CD4-positive, alpha-beta T cell treated with Interleukin-1 beta for 1 hour (primary cell): ENCODE measurements around the gene SLC7A7.
"Not testable (repeated sequence)": the region's sequence is repeated elsewhere in the genome, so short reads cannot be mapped to it uniquely, and the experiment has no call there.

Experiments used
- DNase-seq, 2 donors: peaks; one replicate each; pipeline ENCODE4 v3.0.0-alpha.2; 2020 to 2022

Gene SLC7A7

DNA sequence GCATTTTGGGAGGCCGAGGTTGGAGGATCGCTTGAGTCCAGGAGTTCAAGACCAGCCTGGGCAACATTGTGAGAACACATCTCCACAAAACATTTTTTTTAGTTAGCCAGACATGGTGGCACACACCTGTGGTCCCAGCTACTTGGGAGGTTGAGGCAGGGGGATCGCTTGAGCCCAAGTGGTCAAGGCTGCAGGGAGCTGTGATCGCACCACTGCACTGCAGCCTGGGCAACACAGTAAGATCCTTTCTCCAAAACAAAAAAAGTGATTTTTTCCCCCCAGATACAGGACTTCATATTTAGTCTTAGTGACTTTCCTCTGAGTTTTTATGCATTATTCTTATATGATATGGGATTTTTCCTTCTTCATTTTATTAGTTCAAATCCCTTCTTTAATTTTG is 28.6 kb downstream of the SLC7A7 start:
- no peak for DNase-seq

DNA sequence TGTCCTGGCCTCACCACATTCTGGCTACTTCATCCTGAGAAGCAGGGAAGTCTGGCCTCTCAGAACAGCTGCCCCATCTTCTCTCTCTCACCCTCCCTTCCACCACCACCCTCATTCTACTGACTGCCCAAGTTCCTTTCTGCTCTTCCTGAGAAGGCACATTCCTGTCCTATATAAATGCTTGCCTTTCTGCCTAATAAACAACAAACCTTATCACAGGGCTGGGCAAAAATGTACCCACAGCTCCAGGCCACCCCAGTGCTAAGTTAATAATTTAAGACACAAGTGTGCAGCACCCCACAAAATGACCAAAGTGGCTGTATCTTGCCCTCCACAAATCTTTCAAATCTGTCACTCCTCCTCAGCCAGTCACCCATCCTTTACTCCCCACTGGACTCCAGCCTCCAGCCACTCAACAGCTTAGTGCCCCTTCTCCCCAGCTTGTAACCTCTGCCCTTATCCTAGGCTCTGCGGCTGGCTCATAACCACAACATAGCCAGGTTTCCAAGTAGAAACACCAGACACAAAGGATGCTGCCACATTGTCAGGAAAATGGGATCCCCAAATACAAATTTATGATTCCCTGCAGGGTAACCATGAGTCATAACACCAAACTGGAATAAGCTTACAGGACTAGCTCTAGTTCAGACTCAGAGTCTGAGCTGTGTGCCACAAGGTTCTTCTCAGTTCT is 33.8 kb downstream of the SLC7A7 start:
- DNase-seq = no peak

DNA sequence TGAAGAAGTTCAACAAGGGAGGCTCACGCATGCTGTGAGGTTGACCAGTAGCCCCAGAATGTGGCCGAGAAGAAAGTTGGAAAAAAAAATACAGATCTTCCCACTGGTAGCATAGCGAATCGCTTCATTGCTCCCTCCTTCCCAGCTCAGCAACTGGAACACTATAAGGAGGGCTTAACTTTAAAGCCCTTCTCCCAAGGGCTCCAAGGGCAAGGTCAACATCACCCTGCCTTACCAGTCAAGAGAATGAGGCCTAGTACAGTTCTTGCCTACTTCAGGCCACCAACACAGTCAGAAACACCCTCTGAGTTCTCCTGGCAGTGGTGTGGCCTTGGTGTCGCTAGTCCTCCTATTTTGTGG is 34.3 kb downstream of the SLC7A7 start:
- no peak for DNase-seq

DNA sequence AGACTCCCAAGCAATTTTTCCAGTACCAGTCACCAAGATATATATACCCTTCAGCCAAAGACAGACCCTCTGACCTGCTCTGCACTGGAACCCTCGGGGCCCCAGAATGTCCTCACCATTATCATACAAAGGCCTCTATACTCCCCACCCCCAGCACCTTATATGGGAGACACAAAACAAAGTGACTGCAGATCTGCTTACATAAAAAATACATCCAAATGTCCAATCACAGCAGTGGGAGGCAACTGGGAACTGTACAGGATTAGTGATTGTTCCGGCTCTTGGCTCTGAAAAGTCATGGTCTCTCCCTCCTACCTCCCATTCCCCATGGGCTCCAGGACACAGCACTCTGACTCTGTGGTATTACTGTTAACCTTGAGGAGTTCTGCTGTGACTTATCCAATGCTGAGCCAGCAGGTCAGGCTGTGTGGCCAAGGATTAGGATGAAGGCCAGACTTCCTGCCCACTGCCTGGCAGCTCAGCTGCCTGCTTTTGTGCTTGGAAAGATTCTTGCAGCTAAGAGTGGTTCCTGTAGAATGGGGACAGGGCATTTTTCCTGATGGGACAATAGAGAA is 35.0 kb downstream of the SLC7A7 start:
- DNase-seq = no peak

DNA sequence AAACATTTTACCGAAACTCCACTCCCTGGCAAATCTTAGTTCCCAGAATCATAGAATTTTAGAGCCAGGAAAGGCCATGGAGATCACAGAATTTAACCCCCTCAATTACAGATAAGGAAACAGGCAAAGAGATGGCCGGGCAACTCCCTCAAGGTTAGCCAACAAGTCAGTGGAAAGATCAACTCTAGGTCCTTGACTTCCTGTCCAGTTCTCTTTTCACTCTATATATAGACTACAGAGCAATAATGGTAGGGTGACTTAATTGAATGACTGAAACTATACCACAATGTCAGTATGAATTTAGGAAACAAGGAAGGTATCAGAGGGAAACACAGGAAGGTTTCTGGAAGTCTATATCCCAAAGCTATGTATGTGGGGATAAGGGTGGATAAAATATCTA is 37.2 kb downstream of the SLC7A7 start:
- no peak for DNase-seq

DNA sequence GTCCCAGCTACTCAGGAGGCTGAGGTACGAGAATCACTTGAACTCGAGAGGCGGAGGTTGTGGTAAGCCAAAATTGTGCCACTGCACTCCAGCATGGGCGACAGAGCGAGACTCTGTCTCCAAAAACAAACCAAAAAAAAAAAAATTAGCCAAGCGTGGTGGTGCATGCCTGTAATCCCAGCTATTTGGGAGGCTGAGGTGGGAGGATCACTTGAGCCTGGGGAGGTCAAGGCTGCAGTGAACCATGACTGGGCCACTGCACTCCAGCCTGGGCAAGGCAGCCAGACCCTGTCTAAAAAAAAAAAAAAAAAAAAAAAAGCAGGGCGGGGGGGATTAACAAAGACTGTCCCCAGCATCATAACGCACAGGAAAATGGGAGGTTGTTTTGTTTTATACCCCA is 38.4 kb downstream of the SLC7A7 start:
- not testable (repeated sequence) for DNase-seq

DNA sequence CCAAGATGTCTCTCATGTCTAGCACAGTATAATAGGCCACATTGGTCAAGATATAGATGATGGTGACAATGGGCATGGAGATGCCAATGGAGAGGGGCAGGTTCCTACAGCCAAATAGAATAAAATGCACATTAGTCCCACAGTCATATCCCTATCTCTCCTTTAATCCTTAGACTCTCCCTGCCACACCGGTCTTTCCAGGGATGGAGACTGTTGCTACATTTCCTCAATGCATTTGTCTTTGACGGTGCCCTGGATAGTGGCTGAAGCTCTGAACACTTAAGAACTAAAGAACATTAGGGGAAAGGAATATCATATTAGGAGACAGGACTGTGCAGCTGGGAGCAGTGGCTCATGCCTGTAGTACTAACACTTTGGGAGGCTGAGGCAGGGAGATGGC is 39.0 kb downstream of the SLC7A7 start:
- no peak for DNase-seq

DNA sequence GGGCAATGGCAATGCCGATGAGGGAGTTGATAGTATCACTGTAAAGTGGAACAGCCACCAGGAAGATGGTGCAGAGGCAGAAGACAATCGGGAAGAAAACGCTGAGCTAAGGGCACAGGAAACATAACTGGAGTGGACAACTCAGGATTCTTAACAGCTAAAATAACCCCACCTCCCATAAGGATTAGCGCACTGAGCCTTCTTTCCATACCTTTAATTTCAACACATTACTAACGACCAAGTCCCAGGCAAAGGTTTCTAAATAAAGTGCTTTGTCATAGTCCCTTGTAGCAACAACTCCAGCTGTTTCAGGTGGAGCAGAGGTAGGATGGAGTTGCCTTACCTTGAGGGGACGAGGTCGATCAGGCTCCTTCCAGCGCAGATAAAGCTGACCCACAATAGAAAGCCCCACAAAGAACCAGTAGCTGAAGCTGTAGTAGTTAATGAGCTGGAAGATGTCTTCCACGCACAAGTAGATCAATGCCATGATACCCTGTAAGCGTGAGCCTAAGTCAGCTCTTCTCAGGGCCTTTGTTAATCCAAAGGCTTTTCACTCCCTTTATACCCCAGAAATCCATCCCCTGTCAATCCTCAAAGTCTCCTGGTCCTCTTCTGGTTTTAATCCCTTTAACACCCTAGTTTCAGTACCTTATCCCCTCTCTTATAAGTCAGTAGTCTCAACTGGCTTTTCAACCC is 41.1 kb downstream of the SLC7A7 start:
- no peak for DNase-seq

DNA sequence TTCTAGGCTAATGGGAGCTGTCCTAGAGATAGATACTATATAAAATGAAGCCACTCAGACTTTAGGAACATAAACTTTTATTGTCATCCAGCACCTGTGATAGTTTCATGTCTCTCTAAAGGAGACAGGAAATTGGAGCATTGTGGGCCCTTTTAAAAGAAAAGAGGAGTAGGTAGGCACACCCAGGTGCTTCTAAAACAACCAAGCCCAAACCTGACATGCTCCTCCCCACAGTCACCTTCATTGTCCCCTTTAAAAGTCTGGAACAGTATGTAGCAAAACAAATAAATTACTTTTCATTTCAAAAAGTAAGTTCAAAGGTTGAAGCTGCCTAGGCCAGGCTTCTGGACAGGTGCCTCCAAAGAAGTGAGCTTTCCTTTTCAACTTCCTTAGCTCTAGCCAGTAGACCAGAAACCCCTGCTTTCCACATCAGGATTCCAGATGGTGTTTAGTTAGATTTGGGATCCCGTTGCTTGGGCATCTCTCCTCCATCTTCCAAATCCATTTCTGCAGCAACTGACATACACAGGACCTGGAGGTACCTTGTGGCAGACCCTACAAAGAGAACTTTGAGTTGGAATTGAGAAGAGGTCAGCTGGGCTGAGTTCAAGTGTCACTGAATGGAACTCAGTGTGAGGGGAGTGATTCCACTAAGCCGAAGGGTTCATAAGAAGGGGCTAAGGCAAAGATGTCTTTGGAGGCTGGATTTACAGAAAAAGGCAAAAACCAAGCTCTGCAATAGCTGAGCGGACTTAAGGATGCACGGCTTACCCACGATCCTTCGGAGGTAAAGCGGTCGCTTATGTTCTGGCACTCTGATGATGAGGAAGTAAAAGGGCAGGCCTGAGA is 41.8 kb downstream of the SLC7A7 start:
- no peak for DNase-seq

DNA sequence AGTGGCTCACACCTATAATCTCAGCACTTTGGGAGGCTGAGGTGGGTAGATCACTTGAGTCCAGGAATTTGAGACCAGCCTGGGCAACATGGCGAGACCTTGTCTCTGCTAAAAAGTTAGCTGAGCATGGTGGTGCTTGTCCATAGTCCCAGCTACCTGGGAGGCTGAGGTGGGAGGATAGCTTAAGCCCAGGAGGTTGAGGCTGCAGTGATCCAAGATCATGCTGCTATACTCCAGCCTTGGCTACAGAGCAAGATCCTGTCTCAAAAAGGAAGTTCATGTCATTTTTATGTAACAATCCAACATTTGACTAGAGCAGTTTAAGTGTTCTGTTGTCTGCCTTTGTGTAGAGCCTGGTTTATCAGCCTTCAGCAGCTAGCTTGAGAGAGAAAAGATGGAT is 42.5 kb downstream of the SLC7A7 start:
- no peak for DNase-seq

DNA sequence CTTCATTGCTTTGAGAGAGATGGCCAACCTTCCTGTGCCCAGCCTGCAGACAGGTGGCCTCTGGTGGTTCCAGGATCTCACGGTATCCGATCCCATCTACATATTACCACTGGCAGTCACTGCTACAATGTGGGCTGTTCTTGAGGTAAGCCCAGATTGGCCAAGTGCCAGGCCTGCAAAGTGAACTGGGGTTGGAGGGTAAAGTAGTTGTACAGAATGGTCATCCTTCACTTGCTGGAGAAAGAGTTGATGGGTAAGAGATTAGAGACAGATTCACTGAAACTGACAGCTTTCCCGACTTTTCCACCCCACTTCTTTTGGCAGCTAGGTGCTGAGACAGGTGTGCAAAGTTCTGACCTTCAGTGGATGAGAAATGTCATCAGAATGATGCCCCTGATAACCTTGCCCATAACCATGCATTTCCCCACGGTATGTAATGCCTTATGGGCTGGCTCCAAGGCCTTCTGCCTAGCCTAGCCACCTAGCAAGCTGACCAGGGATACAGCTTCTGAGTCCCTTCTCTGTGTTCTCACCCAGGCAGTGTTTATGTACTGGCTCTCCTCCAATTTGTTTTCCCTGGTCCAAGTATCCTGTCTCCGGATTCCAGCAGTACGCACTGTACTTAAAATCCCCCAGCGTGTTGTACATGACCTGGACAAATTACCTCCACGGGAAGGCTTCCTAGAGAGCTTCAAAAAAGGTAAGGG is 44.6 kb downstream of the SLC7A7 start:
- no peak for DNase-seq

DNA sequence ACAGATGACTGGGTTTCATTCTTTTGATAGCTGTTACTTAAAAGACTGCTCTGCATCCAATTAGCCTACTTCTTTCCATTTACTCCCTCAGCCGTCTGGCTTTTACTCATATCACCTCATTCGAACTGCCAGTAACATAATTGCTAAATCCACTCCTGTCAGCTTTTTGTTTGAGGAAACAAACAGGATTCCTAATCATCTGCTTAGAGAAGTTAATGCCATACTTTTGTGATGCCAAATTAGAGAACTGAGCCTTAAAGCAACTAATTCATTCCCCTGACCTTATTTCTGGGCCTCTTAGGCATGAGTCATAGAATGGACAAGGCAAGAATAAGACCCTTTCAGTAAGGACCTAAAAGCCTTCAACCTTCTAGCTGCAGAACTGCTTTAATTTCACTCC is 45.9 kb downstream of the SLC7A7 start:
- DNase-seq = no peak

DNA sequence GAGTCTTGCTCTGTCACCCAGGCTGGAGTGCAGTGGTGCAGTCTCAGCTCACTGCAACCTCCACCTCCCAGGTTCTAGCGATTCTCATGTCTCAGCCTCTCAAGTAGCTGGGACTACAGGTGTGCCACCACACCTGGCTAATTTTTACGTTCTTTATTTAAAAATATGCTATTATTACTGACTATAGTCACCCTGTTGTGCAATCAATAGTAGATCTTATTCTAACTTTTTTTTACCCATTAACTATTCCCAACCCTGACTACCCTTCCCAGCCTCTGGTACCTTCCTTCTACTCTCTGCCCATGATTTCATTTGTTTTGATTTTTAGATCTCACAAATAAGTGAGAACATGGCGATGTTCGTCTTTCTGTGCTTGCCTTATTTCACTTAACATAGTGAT is 46.3 kb downstream of the SLC7A7 start:
- DNase-seq = no peak

DNA sequence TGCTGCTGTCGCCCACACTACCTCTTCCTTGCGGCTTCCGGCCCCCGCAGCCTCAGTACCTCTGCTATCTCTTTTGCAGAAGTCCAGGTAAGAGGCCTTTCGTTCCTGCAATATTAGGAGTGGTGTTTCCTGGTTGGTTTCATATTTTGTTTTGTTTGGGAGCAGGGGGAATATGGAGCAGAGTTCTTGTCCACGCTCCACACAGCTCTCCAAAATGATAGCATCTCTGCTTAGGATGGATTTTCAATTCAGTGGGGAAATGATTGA is 48.0 kb downstream of the SLC7A7 start:
- DNase-seq = no peak

DNA sequence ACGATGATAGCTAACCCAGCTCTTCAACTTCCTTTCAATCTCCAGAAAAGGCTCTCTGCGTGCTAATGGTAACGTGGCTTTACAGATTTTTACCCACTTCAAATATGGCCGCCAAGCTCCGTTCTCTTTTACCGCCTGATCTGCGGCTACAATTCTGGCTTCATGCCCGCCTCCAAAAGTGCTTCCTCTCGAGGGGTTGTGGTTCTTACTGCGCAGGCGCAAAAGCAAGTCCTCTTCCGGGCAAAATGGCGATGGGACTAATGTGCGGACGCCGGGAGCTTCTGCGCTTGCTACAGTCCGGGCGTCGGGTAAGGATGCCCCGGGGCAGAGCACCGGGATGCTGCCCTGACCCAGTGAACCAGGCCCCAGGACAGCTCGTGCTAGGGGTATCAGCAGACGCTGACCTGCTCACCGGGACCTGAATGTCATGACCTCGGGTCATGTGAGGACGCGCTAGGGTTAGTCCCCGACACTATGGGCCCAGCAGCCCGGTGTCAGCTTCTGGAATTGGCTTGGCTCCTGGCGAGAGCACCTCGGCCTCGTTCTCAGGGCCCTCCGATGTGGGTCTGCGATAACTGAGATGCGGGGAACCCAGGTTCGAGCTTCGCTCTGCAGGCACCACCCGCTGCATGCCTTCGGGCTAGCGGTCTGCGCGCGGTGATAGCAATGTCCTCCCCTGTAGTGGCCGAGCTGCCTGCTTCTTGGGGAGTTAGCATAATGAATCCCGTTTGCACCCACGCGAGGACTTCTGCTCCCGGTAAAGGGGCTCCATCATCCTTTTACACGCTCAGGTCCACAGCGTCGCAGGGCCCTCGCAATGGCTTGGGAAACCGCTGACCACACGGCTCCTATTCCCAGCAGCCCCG is 48.5 kb downstream of the SLC7A7 start, which contains the start of gene OXA1L:
Gene OXA1L, plus strand, starts transcription at position 232 of the 866 bp plus-strand sequence. Its CDS starts 14 bp downstream, at position 246.
- DNase-seq = peak; percentile 97 to 98

DNA sequence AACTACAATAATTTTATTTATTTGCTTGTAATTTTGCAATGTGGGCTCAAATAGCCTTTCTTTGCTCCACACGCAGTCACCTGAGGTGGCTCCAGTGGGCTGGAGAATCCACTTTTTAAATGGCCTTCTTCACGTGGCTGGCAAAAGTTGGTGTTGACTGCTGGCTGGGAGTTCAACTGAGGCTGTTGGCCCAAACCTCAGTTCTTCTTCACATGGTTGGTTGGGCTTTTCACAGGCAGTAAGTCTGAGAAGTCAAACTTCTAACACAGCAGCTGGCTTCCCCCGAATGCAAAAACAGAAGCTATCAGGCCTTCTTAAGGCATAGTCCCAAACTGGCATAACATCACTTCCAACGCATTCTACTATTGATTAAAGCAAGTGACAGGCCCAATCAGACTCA is 50.9 kb downstream of the SLC7A7 start:
- DNase-seq = no peak

DNA sequence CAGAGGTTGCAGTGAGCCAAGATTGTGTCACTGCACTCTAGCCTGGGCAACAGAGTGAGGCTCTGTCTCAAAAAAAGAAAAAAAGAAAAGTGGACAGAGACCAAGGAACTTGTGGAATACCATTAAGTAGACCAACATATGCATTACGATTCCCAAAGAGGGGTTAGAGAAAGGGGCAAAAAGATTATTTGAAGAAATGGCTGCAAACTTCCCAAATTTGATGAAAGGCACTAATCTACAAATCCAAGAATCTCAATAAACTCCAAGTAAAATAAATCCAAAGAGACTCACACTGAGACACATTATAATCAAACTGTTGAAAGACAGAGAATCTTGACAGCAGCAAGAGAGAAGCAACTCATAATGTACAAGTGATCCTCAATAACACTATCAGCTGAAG is 53.5 kb downstream of the SLC7A7 start:
- no peak for DNase-seq

DNA sequence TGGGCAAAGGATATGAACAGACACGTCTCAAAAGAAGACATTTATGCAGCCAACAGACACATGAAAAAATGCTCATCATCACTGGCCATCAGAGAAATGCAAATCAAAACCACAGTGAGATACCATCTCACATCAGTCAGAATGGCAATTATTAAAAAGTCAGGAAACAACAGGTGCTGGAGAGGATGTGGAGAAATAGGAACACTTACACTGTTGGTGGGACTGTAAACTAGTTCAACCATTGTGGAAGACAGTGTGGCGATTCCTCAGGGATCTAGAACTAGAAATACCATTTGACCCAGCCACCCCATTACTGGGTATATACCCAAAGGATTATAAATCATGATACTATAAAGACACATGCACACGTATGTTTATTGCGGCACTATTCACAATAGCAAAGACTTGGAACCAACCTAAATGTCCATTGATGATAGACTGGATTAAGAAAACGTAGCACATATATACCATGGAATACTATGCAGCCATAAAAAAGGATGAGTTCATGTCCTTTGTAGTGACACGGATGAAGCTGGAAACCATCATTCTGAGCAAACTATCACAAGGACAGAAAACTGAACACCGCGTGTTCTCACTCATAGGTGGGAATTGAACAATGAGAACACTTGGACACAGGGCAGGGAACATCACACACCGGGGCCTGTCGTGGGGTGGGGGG is 57.1 kb downstream of the SLC7A7 start:
- not testable (repeated sequence) for DNase-seq

DNA sequence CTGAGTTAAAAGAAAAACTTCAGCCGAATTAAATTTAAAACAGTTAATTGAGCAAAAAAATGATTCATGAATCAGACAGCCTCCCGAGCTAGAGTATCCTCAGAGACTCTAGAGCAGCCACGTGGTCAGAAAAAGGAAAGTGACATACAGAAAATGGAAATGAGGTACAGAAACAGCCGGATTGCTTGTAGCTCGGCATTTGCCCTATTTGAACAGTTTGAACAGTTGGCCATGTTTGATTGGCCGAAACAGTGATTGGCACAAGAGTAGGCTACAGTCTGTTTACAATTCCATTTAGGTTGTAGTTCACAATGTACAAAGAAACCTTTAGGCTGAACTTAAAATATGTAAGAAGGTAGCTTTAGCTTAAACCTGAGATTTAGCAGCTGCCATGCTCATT is 61.6 kb downstream of the SLC7A7 start:
- DNase-seq = no peak

DNA sequence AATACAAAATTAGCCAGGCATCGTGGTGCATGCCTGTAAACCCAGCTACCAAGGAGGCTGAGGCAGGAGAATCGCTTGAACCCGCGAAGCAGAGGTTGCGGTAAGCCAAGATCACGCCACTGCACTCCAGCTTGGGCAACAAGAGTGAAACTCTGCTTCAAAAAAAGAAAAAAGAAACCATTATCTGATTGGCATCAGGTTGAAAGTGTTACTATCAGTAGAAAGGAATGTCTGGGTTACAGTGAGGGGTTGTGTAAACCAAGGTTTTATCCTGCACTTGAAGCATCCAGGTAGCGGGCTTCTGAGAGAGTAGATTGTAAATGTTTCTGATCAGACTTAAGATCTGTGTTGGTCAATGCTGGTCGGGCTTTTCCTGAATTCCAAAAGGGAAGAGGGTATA is 62.8 kb downstream of the SLC7A7 start:
- DNase-seq = no peak

DNA sequence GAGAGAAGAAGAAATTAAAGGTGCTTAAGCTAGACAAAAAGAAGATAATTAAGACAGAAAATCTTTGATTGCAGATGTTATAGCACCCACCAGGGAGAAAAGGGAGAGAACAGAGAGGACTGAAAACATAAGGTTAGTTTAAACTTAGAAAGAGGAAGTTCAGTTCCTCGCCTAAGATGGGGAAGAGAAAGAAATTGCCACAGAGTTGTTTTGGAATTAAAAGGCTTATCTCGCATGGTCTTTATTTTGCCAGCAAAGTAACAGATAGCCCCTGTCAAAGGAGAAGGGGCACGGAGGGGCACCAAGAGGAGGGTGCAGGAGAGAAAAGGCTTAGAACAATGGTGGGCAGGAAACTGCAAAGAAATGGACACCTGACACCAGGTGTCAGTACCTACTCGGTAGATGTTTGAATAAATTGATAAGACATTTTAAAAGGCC is 66.6 kb downstream of the SLC7A7 start:
- DNase-seq = no peak
